ENCODE data around the gene LIG3.
"Not testable (repeated sequence)": the region's sequence is repeated elsewhere in the genome, so short reads cannot be mapped to it uniquely, and the experiment has no call there.

The LIG3 gene

GRCh38 chr17:35045458-35045979 lies 65.2 kb downstream of the LIG3 start:
- DNase-seq, result not testable (repeated sequence)

- no peak for DNase-seq
Measured at GRCh38 chr17:35046245-35046644, 65.9 kb downstream of the LIG3 start.

- no peak for DNase-seq
Measured at GRCh38 chr17:35046740-35047283, 66.5 kb downstream of the LIG3 start.

GRCh38 chr17:35048685-35049379 lies 68.5 kb downstream of the LIG3 start:
- no peak for DNase-seq

- DNase-seq, result no peak
Measured at GRCh38 chr17:35050170-35050569, 69.9 kb downstream of the LIG3 start.

GRCh38 chr17:35051183-35051578 lies 70.9 kb downstream of the LIG3 start:
- DNase-seq, result peak; percentile 64

GRCh38 chr17:35051579-35052240 lies 71.4 kb downstream of the LIG3 start:
- no peak for DNase-seq

GRCh38 chr17:35052241-35052610 lies 71.9 kb downstream of the LIG3 start:
- no peak for DNase-seq

- DNase-seq, result no peak
Measured at GRCh38 chr17:35052780-35053179, 72.5 kb downstream of the LIG3 start.

GRCh38 chr17:35053204-35053603 lies 72.9 kb downstream of the LIG3 start:
- DNase-seq, result no peak

GRCh38 chr17:35056013-35056412 lies 75.7 kb downstream of the LIG3 start:
- no peak for DNase-seq

- DNase-seq, result no peak
Measured at GRCh38 chr17:35057332-35057915, 77.1 kb downstream of the LIG3 start.

All from SIG-M5 (cell line).